Measurements from ENCODE around the gene ZNF417. TPM values are rescaled to one million over a fixed set of nuclear protein-coding genes. Genes with fewer than 3 reads are reported as not detected.
A peak's percentile ranks its signal among the peaks of the same experiment; 100 is the strongest.
"Not testable (repeated sequence)": the region's sequence is repeated elsewhere in the genome, so short reads cannot be mapped to it uniquely, and the experiment has no call there.

Gene ZNF417
- total RNA-seq, 6 experiments from 2014 or later, result 6.8 to 10.3 (median 9.0) TPM

GRCh38 chr19:57887195-57887941 lies 29.0 kb downstream of the ZNF417 start:
- Mint-ChIP-seq H3K9me3 (peaks cover 38% of the 10 kb centered on the region), H3K36me3 (ENCODE audit: low read depth) (peaks cover 53% of the 10 kb centered on the region)

GRCh38 chr19:57886046-57886445 lies 30.3 kb downstream of the ZNF417 start:
- H3K36me3 Mint-ChIP-seq (ENCODE audit: low read depth), result peaks cover 48% of the 10 kb centered on the region
- H3K27me3 Mint-ChIP-seq (ENCODE audit: insufficient read depth), result no peaks in the 10 kb centered on the region
- no peak for DNase-seq
- no peak overlapping the region for H3K4me3 Mint-ChIP-seq
- H3K9me3 Mint-ChIP-seq, result peaks cover 38% of the 10 kb centered on the region
- peaks cover 6% of the 10 kb centered on the region; the same call in 1 of the 2 replicates for H3K4me1 Mint-ChIP-seq (ENCODE audit: low read depth)
- TF ChIP-seq CTCF (IDR thresholded peaks at IDR 0.05), result no peak
- H3K27ac Mint-ChIP-seq, result no peak overlapping the region

More at GRCh38 chr19:57887195-57887941, 29.0 kb downstream of the ZNF417 start:
- TF ChIP-seq CTCF (IDR thresholded peaks at IDR 0.05), result no peak
- Mint-ChIP-seq H3K4me3 (no peak overlapping the region), H3K4me1 (ENCODE audit: low read depth) (peaks cover 6% of the 10 kb centered on the region; the same call in 1 of the 2 replicates), H3K27ac (no peak overlapping the region), H3K27me3 (ENCODE audit: insufficient read depth) (no peaks in the 10 kb centered on the region; the same call in 1 of the 2 replicates)
- no peak for DNase-seq

- H3K4me1 Mint-ChIP-seq (ENCODE audit: low read depth); H3K4me3 Mint-ChIP-seq; H3K27me3 Mint-ChIP-seq (ENCODE audit: insufficient read depth); H3K27ac Mint-ChIP-seq: not testable (repeated sequence)
- Mint-ChIP-seq H3K9me3 (peaks cover 83% of the 10 kb centered on the region), H3K36me3 (ENCODE audit: low read depth) (peaks cover 66% of the 10 kb centered on the region)
- peak; percentile 6 for DNase-seq
Observed at GRCh38 chr19:57873883-57874799, 42.3 kb downstream of the ZNF417 start.

GRCh38 chr19:57872450-57872849 lies 43.9 kb downstream of the ZNF417 start:
- Mint-ChIP-seq H3K9me3 (peaks cover 97% of the 10 kb centered on the region), H3K27me3 (ENCODE audit: insufficient read depth) (peaks cover 8% of the 10 kb centered on the region), H3K27ac (no peak overlapping the region), H3K36me3 (ENCODE audit: low read depth) (peaks cover 77% of the 10 kb centered on the region), H3K4me3 (no peak overlapping the region), H3K4me1 (ENCODE audit: low read depth) (no peaks in the 10 kb centered on the region)
- no peak for TF ChIP-seq CTCF (IDR thresholded peaks at IDR 0.05)
- DNase-seq, result no peak

GRCh38 chr19:57870225-57870624 lies 46.2 kb downstream of the ZNF417 start:
- no peak for DNase-seq
- H3K27ac Mint-ChIP-seq, result no peak overlapping the region
- peaks cover 95% of the 10 kb centered on the region for H3K9me3 Mint-ChIP-seq
- no peak for TF ChIP-seq CTCF (IDR thresholded peaks at IDR 0.05)
- H3K4me3 Mint-ChIP-seq, result no peak overlapping the region
- peaks cover 11% of the 10 kb centered on the region for H3K27me3 Mint-ChIP-seq (ENCODE audit: insufficient read depth)
- H3K36me3 Mint-ChIP-seq (ENCODE audit: low read depth), result peaks cover 83% of the 10 kb centered on the region
- H3K4me1 Mint-ChIP-seq (ENCODE audit: low read depth), result no peaks in the 10 kb centered on the region

- Mint-ChIP-seq H3K36me3 (ENCODE audit: low read depth) (peaks cover 86% of the 10 kb centered on the region), H3K9me3 (peaks cover 95% of the 10 kb centered on the region), H3K27me3 (ENCODE audit: insufficient read depth) (peaks cover 11% of the 10 kb centered on the region)
- H3K4me1 Mint-ChIP-seq (ENCODE audit: low read depth); DNase-seq; H3K4me3 Mint-ChIP-seq; H3K27ac Mint-ChIP-seq: not testable (repeated sequence)
Observed at GRCh38 chr19:57869655-57870054, 46.7 kb downstream of the ZNF417 start.

All from HFFc6 (cell line).